HEK293 (cell line): ENCODE results near the gene TAF12.
A peak's percentile ranks its signal among the peaks of the same experiment; 100 is the strongest.

ENCODE experiments used
- PATZ1 ChIP-seq: fragments of 450-650 bp; formaldehyde crosslinking; IDR thresholded peaks from 2 replicates; pipeline ENCODE4 v1.5.1; 2016; ENCODE audit warnings: missing biosample characterization, missing genetic modification characterization
- PRDM1 ChIP-seq: fragments of 450-650 bp; formaldehyde crosslinking; IDR thresholded peaks from 2 replicates; pipeline ENCODE4; 2016; ENCODE audit warnings: missing biosample characterization, missing genetic modification characterization
- SP2 ChIP-seq: fragments of 450-650 bp; formaldehyde crosslinking; IDR thresholded peaks from 2 replicates; pipeline ENCODE4 v1.5.1; 2016; ENCODE audit warnings: missing biosample characterization, missing genetic modification characterization
- TSHZ1 ChIP-seq: fragments of 450-650 bp; formaldehyde crosslinking; IDR thresholded peaks from 2 replicates; pipeline ENCODE4 v1.5.1; 2016; ENCODE audit warnings: missing biosample characterization, missing genetic modification characterization, borderline replicate concordance
- ZBTB1 ChIP-seq: fragments of 450-650 bp; formaldehyde crosslinking; IDR thresholded peaks from 2 replicates; pipeline ENCODE4 v1.5.1; 2016; ENCODE audit warnings: missing biosample characterization, missing genetic modification characterization
- ZBTB10 ChIP-seq: fragments of 450-650 bp; formaldehyde crosslinking; IDR thresholded peaks from 2 replicates; pipeline ENCODE4 v1.5.1; 2016; ENCODE audit warnings: missing biosample characterization, missing genetic modification characterization
- ZBTB21 ChIP-seq: fragments of 450-650 bp; formaldehyde crosslinking; IDR thresholded peaks from 2 replicates; pipeline ENCODE4 v1.5.1; 2017; ENCODE audit warnings: missing biosample characterization, missing genetic modification characterization
- ZBTB48 ChIP-seq: fragments of 450-650 bp; formaldehyde crosslinking; IDR thresholded peaks from 2 replicates; pipeline ENCODE4 v1.5.1; 2016; ENCODE audit warnings: missing biosample characterization, missing genetic modification characterization
- ZBTB6 ChIP-seq: fragments of 450-650 bp; formaldehyde crosslinking; IDR thresholded peaks from 2 replicates; pipeline ENCODE4 v1.5.1; 2017; ENCODE audit warnings: missing biosample characterization, missing genetic modification characterization
- ZNF239 ChIP-seq: fragments of 450-650 bp; formaldehyde crosslinking; IDR thresholded peaks from 2 replicates; pipeline ENCODE4 v1.5.1; 2016; ENCODE audit warnings: missing biosample characterization, missing genetic modification characterization
- ZNF398 ChIP-seq: fragments of 450-650 bp; formaldehyde crosslinking; IDR thresholded peaks from 2 replicates; pipeline ENCODE4 v1.5.1; 2017; ENCODE audit warnings: missing biosample characterization, missing genetic modification characterization
- ZNF449 ChIP-seq: fragments of 450-650 bp; formaldehyde crosslinking; IDR thresholded peaks from 2 replicates; pipeline ENCODE4 v1.5.1; 2017; ENCODE audit warnings: missing biosample characterization, mild to moderate bottlenecking, missing genetic modification characterization, moderate library complexity
- ZNF488 ChIP-seq: fragments of 450-650 bp; formaldehyde crosslinking; IDR thresholded peaks from 2 replicates; pipeline ENCODE4 v1.5.1; 2016; ENCODE audit warnings: missing biosample characterization, missing genetic modification characterization
- ZNF560 ChIP-seq: fragments of 450-650 bp; formaldehyde crosslinking; IDR thresholded peaks from 2 replicates; pipeline ENCODE4 v1.5.1; 2017; ENCODE audit warnings: missing biosample characterization, missing genetic modification characterization, borderline replicate concordance
- ZNF580 ChIP-seq: fragments of 450-650 bp; formaldehyde crosslinking; IDR thresholded peaks from 2 replicates; pipeline ENCODE4 v1.5.1; 2016; ENCODE audit warnings: missing biosample characterization, missing genetic modification characterization
- ZNF585B ChIP-seq: fragments of 450-650 bp; formaldehyde crosslinking; IDR thresholded peaks from 2 replicates; pipeline ENCODE4 v1.5.1; 2016; ENCODE audit warnings: missing biosample characterization, missing genetic modification characterization
- ZNF639 ChIP-seq: fragments of 450-650 bp; formaldehyde crosslinking; IDR thresholded peaks from 2 replicates; pipeline ENCODE4 v1.5.1; 2016; ENCODE audit warnings: missing biosample characterization, missing genetic modification characterization
- ZNF660 ChIP-seq: fragments of 450-650 bp; IDR thresholded peaks from 2 replicates; pipeline ENCODE4 v1.5.1; 2018; ENCODE audit warnings: missing biosample characterization, mild to moderate bottlenecking, missing genetic modification characterization
- ZNF747 ChIP-seq: fragments of 450-650 bp; formaldehyde crosslinking; IDR thresholded peaks from 2 replicates; pipeline ENCODE4 v1.5.1; 2016; ENCODE audit warnings: missing biosample characterization, missing genetic modification characterization
- ZSCAN23 ChIP-seq: fragments of 450-650 bp; formaldehyde crosslinking; IDR thresholded peaks from 2 replicates; pipeline ENCODE4 v1.5.1; 2016; ENCODE audit warnings: missing biosample characterization, missing genetic modification characterization

Gene TAF12

GRCh38 chr1:28581531-28582247 lies 61.2 kb downstream of the TAF12 start (continued):
- peak; percentile 53; the same call in 1 of the 2 replicates for TF ChIP-seq ZBTB10 (tag by site-specific recombination)
- 0 out of 2 replicates have a peak, but pooled peaks have one; percentile 36 for TF ChIP-seq PRDM1
- peak; percentile 29; the same call in 1 of the 2 replicates for TF ChIP-seq ZNF449 (tag by site-specific recombination)
- TF ChIP-seq ZNF560 (tag by site-specific recombination) = no peak
- peak; percentile 86 for TF ChIP-seq ZNF639 (tag by site-specific recombination)
- TF ChIP-seq ZNF488 = peak; percentile 56; the same call in 1 of the 2 replicates
- 0 out of 2 replicates have a peak, but pooled peaks have one; percentile 46 for TF ChIP-seq ZBTB6
- TF ChIP-seq SP2 (tag by site-specific recombination) = peak; percentile 50
- peak; percentile 83 for TF ChIP-seq PATZ1 (tag by site-specific recombination)
- peak; percentile 74; the same call in 1 of the 2 replicates for TF ChIP-seq ZNF747
- peak; percentile 35; the same call in 1 of the 2 replicates for TF ChIP-seq ZBTB48 (tag by site-specific recombination)
- peak; percentile 84; the same call in 1 of the 2 replicates for TF ChIP-seq ZSCAN23 (tag by site-specific recombination)
- TF ChIP-seq TSHZ1 (tag by site-specific recombination) = peak; percentile 36; the same call in 1 of the 2 replicates
- peak; percentile 7 for TF ChIP-seq ZBTB21
- peak; percentile 82 for TF ChIP-seq ZNF239 (tag by site-specific recombination)
- 0 out of 2 replicates have a peak, but pooled peaks have one; percentile 56 for TF ChIP-seq ZNF580 (tag by site-specific recombination)
- TF ChIP-seq ZNF398 = peak; percentile 28; the same call in 1 of the 2 replicates
- TF ChIP-seq ZBTB1 (tag by site-specific recombination) = no peak
- TF ChIP-seq ZNF585B (tag by site-specific recombination) = 0 out of 2 replicates have a peak, but pooled peaks have one; percentile 6
- TF ChIP-seq ZNF660 (tag by site-specific recombination) = peak; percentile 97
